ENCODE data around the gene SOX6.
"Not testable (repeated sequence)": the region's sequence is repeated elsewhere in the genome, so short reads cannot be mapped to it uniquely, and the experiment has no call there.

DNA sequence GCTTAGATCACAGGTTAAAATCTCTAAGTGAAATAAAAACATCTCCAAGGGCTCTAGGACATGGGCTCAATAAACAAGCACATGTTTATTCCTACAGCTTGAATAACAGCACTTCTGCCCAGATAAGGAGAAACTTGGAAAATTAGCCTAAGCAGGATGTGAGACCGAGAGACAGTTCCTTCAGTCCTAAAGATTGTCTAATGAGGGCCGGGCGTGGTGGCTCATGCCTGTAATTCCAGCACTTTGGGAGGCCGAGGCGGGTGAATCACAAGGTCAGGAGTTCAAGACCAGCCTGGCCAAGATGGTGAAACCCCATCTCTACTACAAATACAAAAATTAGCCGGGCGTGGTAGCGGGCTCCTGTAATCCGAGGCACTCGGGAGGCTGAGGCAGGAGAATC is 327.2 kb downstream of the SOX6 start:
- TF ChIP-seq CTCF (conservative IDR thresholded peaks at IDR 0.05; ENCODE audit: low read length); EZH2phosphoT487 (IDR thresholded peaks at IDR 0.05; ENCODE audit: borderline replicate concordance): not testable (repeated sequence)

Measured in Loucy (cell line).